HepG2 (cell line): ENCODE data around the gene MARK2. TPM values are rescaled to one million over a fixed set of nuclear protein-coding genes. Genes with fewer than 3 reads are reported as not detected.

ENCODE experiments used
- ATAC-seq: fragments of 200-7000 bp; cut with Tn5 transposase; 3 replicates; pipeline ENCODE4 v1.9.1; 2020; ENCODE audit warnings: mild to moderate bottlenecking, moderate library complexity
- BruUV-seq: library from RNA; stranded (reverse); fragments of 400-500 nt; replicated peaks from 2 replicates; lab custom pipeline; 2021; lab: Mats Ljungman, UMichigan
- CTCF ChIA-PET: fragments of 300-600 bp; formaldehyde crosslinking; extraction: SDS; loops from one replicate; lab custom pipeline; 2021; ENCODE audit warnings: low total read pairs, inconsistent platforms, low intra/inter-chr PET ratio; lab: Yijun Ruan, JAX
- POLR2A ChIA-PET: fragments of 350-600 bp; sonication (Branson Sonifier 250); formaldehyde crosslinking; loops from one replicate; lab custom pipeline; 2020; ENCODE audit warnings: antibody characterized with exemption, inconsistent platforms; lab: Yijun Ruan, JAX
- DNase-seq: peaks from one replicate; pipeline ENCODE4 v3.0.0-alpha.2; 2015; ENCODE audit warnings: low spot score
- FAIRE-seq: peaks from 3 replicates; lab custom pipeline; 2011; peaks lifted over from hg19 to GRCh38; lab: Jason Lieb, UNC
- H2AFZ ChIP-seq: one replicate; pipeline ENCODE4 v1.6.1; 2011; ENCODE audit warnings: low read length, inconsistent platforms
- H3K27ac ChIP-seq: fragments of 300-600 bp; 3 replicates; pipeline ENCODE4 v1.8.0; 2011; ENCODE audit warnings: mixed run types, mild to moderate bottlenecking, mixed read lengths, low read length, inconsistent platforms; ENCODE audit not compliant: insufficient read depth; ENCODE audit errors: extremely low read length
- H3K27me3 ChIP-seq, 2 experiments: fragments of 200-600 bp in 1 of 2; 2 replicates in 1 of 2; 3 replicates in 1 of 2; pipeline versions ENCODE4 v1.6.0 to v1.8.0; 2011; ENCODE audit warnings: low read length in 2 of 2, mild to moderate bottlenecking in 2 of 2, moderate library complexity in 2 of 2, inconsistent platforms in 1 of 2; ENCODE audit not compliant: insufficient read depth in 2 of 2, control insufficient read depth in 1 of 2
- H3K36me3 ChIP-seq, 2 experiments: fragments of 200-600 bp in 1 of 2; replicated peaks in 1 of 2; 2 replicates in 1 of 2; 3 replicates in 1 of 2; pipeline versions ENCODE4 v1.5.1 to v1.8.0; 2011; ENCODE audit warnings: low read length in 2 of 2, inconsistent platforms in 1 of 2; ENCODE audit not compliant: insufficient read depth in 2 of 2, control insufficient read depth in 1 of 2
- H3K4me1 ChIP-seq: 2 replicates; pipeline ENCODE4 v1.5.1; 2012; ENCODE audit warnings: low read length, inconsistent platforms; ENCODE audit not compliant: insufficient read depth
- H3K4me2 ChIP-seq: 2 replicates; pipeline ENCODE4 v1.6.0; 2011; ENCODE audit warnings: low read depth, low read length, inconsistent platforms
- H3K4me3 ChIP-seq, 3 experiments: fragments of 200-600 bp in 1 of 3; sonication (generic), shearing (Covaris generic) in 1 of 3; replicated peaks in 1 of 3; 2 replicates each; pipeline ENCODE4 v1.5.1; 2011 to 2016; ENCODE audit warnings: low read length in 3 of 3, inconsistent platforms in 2 of 3, low read depth in 2 of 3, mild to moderate bottlenecking in 2 of 3, control low read depth in 1 of 3, mixed read lengths in 1 of 3; ENCODE audit not compliant: insufficient read depth in 1 of 3
- H3K79me2 ChIP-seq: one replicate; pipeline ENCODE4 v1.6.1; 2011; ENCODE audit warnings: low read length, inconsistent platforms; ENCODE audit not compliant: insufficient read depth
- H3K9ac ChIP-seq: 2 replicates; pipeline ENCODE4 v1.6.0; 2011; ENCODE audit warnings: mild to moderate bottlenecking, low read depth, low read length, inconsistent platforms; ENCODE audit not compliant: insufficient read depth
- H3K9me3 ChIP-seq: 2 replicates; pipeline ENCODE4 v1.5.1; 2012; ENCODE audit warnings: mild to moderate bottlenecking, low read length
- H4K20me1 ChIP-seq: 2 replicates; pipeline ENCODE4 v1.6.0; 2011; ENCODE audit warnings: inconsistent platforms, mild to moderate bottlenecking, low read length, moderate library complexity; ENCODE audit not compliant: insufficient read depth
- AGO2 ChIP-seq: fragments of 200-400 bp; formaldehyde crosslinking; optimal IDR thresholded peaks from 2 replicates; pipeline ENCODE3; 2017; ENCODE audit warnings: mild to moderate bottlenecking, low read depth, low read length, moderate library complexity
- IRF2 ChIP-seq: IDR thresholded peaks from 2 replicates; pipeline ENCODE4 v1.6.1; 2018; ENCODE audit warnings: missing genetic modification reagents, missing compliant biosample characterization
- MBNL3 ChIP-seq: fragments of 250-450 bp; sonication (Bioruptor Pico); conservative IDR thresholded peaks from 2 replicates; pipeline ENCODE4 v1.8.0; 2022; ENCODE audit warnings: mild to moderate bottlenecking, inconsistent platforms
- MYNN ChIP-seq: sonication (generic); formaldehyde crosslinking; IDR thresholded peaks from 2 replicates; pipeline ENCODE4 v1.4.0; 2020; ENCODE audit warnings: mild to moderate bottlenecking, low read depth, missing genetic modification reagents
- RFX5 ChIP-seq: IDR thresholded peaks from 2 replicates; pipeline ENCODE4 v1.6.1; 2011; ENCODE audit warnings: low read depth, low read length, improper control_type of control experiment
- ZNF256 ChIP-seq: sonication (generic); formaldehyde crosslinking; conservative IDR thresholded peaks from 2 replicates; pipeline ENCODE4 v1.4.0; 2020; ENCODE audit warnings: missing genetic modification reagents
- WGBS: methylation state at CpG from one replicate; pipeline ENCODE4 v1.1.6; 2017; ENCODE audit warnings: low lambda C conversion rate; 5-methylcytosine and 5-hydroxymethylcytosine counted together
- in situ Hi-C: cut with HindIII; loops from 2 replicates; pipeline ENCODE4 v1.10.0; 2017; ENCODE audit warnings: low pct_unique_long_range_greater_than_20kb; ENCODE audit not compliant: extremely low pct_ligation_motif_present
- intact Hi-C: fragments of 100-400 bp; cut with micrococcal nuclease; formaldehyde crosslinking; loops from one replicate; pipeline ENCODE4 v1.10.0; 2022; ENCODE audit not compliant: unreplicated experiment
- polyA plus RNA-seq, 8 experiments: library from polyadenylated mRNA; depleted of rRNA in 3 of 8; stranded (reverse) in 7 of 8; unstranded in 1 of 8; fragments of >200 nt; fragmentation: Illumina TruSeq in 4 of 8; extraction: Trizol in 4 of 8; gene quantifications; 2 replicates each; pipeline versions ENCODE4 v1.2.1 to v1.2.3, GENCODE V29; 2011 to 2016; ENCODE audit warnings: low read depth in 4 of 8, missing spikeins in 1 of 8, mixed read lengths in 1 of 8; ENCODE audit not compliant: insufficient read depth in 1 of 8
- total RNA-seq, 5 experiments: library from RNA; depleted of rRNA; stranded (reverse); fragments of >200 nt; fragmentation: Illumina TruSeq; extraction: Trizol; gene quantifications; 2 replicates each; pipeline ENCODE4 v1.2.3, GENCODE V29; 2016; ENCODE audit warnings: low read depth in 1 of 5

MARK2 gene
- total and polyA plus RNA-seq, 2 of the 13 experiments (the other 11 are each of a cell fraction or from before 2014, with no cell fraction given), result 13.5 to 13.9 TPM

DNA sequence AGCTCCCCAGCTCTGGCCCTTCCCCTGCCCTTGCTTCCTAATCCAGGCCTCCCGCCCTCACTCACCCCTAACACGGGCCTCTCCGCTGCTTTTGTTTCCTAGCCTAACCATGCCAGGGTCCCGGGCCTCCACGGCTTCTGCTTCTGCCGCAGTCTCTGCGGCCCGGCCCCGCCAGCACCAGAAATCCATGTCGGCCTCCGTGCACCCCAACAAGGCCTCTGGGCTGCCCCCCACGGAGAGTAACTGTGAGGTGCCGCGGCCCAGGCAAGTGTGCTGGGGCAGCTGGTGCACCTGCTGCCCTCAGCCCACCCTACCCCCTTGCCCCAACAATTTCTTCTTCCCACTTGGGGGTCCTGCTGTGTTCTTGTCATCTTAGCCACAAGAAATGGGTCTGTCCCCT is 65.0 kb downstream of the MARK2 start:
- intact Hi-C loops (loop anchor here (10.0 kb wide), 1 partner anchor 139 kb away; the partner anchor contains the start of gene ZFTA), in situ Hi-C loops (no loop called here)
- H4K20me1 ChIP-seq, result no peaks in the 10 kb centered on the region
- no peak overlapping the region for H3K27ac ChIP-seq
- H3K27me3 ChIP-seq, result no peaks in the 10 kb centered on the region; a peak in 1 of 5 replicates
- H3K79me2 ChIP-seq, result no peaks in the 10 kb centered on the region
- POLR2A ChIA-PET, result no interaction called here
- no TSS peak for BruUV-seq
- ATAC-seq (no peak), FAIRE-seq (no peak), DNase-seq (no peak)
- H3K9ac ChIP-seq, result no peak overlapping the region
- H3K4me2 ChIP-seq, result no peak overlapping the region
- H2AFZ ChIP-seq, result no peak overlapping the region
- peaks cover 42 to 75% of the 10 kb centered on the region in 2 experiments for H3K36me3 ChIP-seq
- no peaks in the 10 kb centered on the region for H3K9me3 ChIP-seq
- no peak overlapping the region for H3K4me3 ChIP-seq
- WGBS, result 97% methylated on average over 14 of the region's 14 CpGs
- no peaks in the 10 kb centered on the region for H3K4me1 ChIP-seq
- CTCF ChIA-PET, result no interaction called here
- TF ChIP-seq MBNL3 (no peak), ZNF256 (CRISPR knock-in tag) (no peak), IRF2 (no peak), MYNN (CRISPR knock-in tag) (no peak)

DNA sequence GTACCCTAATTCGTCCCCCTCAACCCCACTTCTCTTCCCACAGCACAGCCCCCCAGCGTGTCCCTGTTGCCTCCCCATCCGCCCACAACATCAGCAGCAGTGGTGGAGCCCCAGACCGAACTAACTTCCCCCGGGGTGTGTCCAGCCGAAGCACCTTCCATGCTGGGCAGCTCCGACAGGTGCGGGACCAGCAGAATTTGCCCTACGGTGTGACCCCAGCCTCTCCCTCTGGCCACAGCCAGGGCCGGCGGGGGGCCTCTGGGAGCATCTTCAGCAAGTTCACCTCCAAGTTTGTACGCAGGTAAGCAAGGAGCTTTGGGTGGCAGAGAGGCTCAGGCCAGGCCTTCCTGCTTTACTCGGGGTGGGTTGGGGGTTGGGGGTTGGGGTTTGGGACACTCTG is 65.8 kb downstream of the MARK2 start:
- intact Hi-C loops, result loop anchor here (10.0 kb wide), 1 partner anchor 140 kb away; the partner anchor contains the start of gene ZFTA
- DNase-seq (no peak), FAIRE-seq (no peak), ATAC-seq (no peak)
- no peaks in the 10 kb centered on the region for H4K20me1 ChIP-seq
- no TSS peak for BruUV-seq
- no peaks in the 10 kb centered on the region for H3K9me3 ChIP-seq
- H3K4me2 ChIP-seq, result no peak overlapping the region
- no peak overlapping the region for H3K4me3 ChIP-seq
- no peak overlapping the region for H2AFZ ChIP-seq
- CTCF ChIA-PET, result interaction anchor here (1.3 kb wide), 1 partner anchor 66 kb away, joined by 3 read pairs; the partner anchor contains the start of gene MARK2
- H3K27ac ChIP-seq, result no peak overlapping the region
- H3K79me2 ChIP-seq, result no peaks in the 10 kb centered on the region
- no peaks in the 10 kb centered on the region for H3K4me1 ChIP-seq
- POLR2A ChIA-PET, result no interaction called here
- over 99% methylated on average over 13 of the region's 13 CpGs for WGBS
- TF ChIP-seq AGO2 (peak; percentile 30), RFX5 (no peak)
- TF ChIP-seq, all 625 proteins: peak for 1
- H3K36me3 ChIP-seq, result peaks cover 35 to 67% of the 10 kb centered on the region in 2 experiments
- in situ Hi-C loops, result no loop called here
- no peaks in the 10 kb centered on the region; a peak in 1 of 5 replicates for H3K27me3 ChIP-seq
- no peak overlapping the region for H3K9ac ChIP-seq
